NCI-H2196 treated with DMSO at 0.1 percent for 48 hours (cell line): Measurements from ENCODE around the gene NDUFB5.
"Not testable (repeated sequence)": the region's sequence is repeated elsewhere in the genome, so short reads cannot be mapped to it uniquely, and the experiment has no call there.

Experiments
- DNase-seq: peaks from one replicate; lab custom pipeline; 2025; ENCODE audit not compliant: unreplicated experiment; lab: John Stamatoyannopoulos, UW

Gene NDUFB5

GRCh38 chr3:179630753-179631451, 26.3 kb downstream of the NDUFB5 start:
- DNase-seq: no peak

GRCh38 chr3:179640469-179640868, 35.9 kb downstream of the NDUFB5 start:
- DNase-seq: no peak

- DNase-seq: no peak
Measured at GRCh38 chr3:179642871-179643270, 38.3 kb downstream of the NDUFB5 start.

- not testable (repeated sequence) for DNase-seq
Measured at GRCh38 chr3:179643837-179644236, 39.2 kb downstream of the NDUFB5 start.

GRCh38 chr3:179646177-179646576, 41.6 kb downstream of the NDUFB5 start:
- no peak for DNase-seq

- no peak for DNase-seq
Measured at GRCh38 chr3:179651687-179652446, 47.3 kb downstream of the NDUFB5 start.

GRCh38 chr3:179652447-179653095, 48.0 kb downstream of the NDUFB5 start, which contains the start of gene USP13:
USP13 (plus strand) TSS chr3:179653040; CDS start chr3:179653226, 186 bp downstream.
- DNase-seq: peak; percentile 57

- DNase-seq: peak; percentile 43
Measured at GRCh38 chr3:179653096-179653797, 48.7 kb downstream of the NDUFB5 start.

GRCh38 chr3:179655236-179655635, 50.6 kb downstream of the NDUFB5 start:
- DNase-seq: no peak

- DNase-seq: no peak
Measured at GRCh38 chr3:179658606-179659005, 54.0 kb downstream of the NDUFB5 start.

- no peak for DNase-seq
Measured at GRCh38 chr3:179660872-179661271, 56.3 kb downstream of the NDUFB5 start.

GRCh38 chr3:179661777-179662176, 57.2 kb downstream of the NDUFB5 start:
- DNase-seq: no peak

- no peak for DNase-seq
Measured at GRCh38 chr3:179663093-179663492, 58.5 kb downstream of the NDUFB5 start.

- DNase-seq: no peak
Measured at GRCh38 chr3:179666030-179666429, 61.4 kb downstream of the NDUFB5 start.

- peak; percentile 49 for DNase-seq
Measured at GRCh38 chr3:179666436-179667035, 61.9 kb downstream of the NDUFB5 start.

GRCh38 chr3:179668429-179668828, 63.8 kb downstream of the NDUFB5 start:
- DNase-seq: no peak

- no peak for DNase-seq
Measured at GRCh38 chr3:179670311-179670710, 65.7 kb downstream of the NDUFB5 start.

- no peak for DNase-seq
Measured at GRCh38 chr3:179671309-179671708, 66.7 kb downstream of the NDUFB5 start.

- DNase-seq: no peak
Measured at GRCh38 chr3:179671747-179672242, 67.2 kb downstream of the NDUFB5 start.

- no peak for DNase-seq
Measured at GRCh38 chr3:179672918-179673317, 68.3 kb downstream of the NDUFB5 start.

GRCh38 chr3:179673523-179673922, 68.9 kb downstream of the NDUFB5 start:
- DNase-seq: no peak
